CD4-positive, alpha-beta T cell treated with Interleukin-17A for 4 hours (primary cell): ENCODE measurements around the gene PTGDS.

ENCODE experiments used
- DNase-seq: peaks from one replicate; pipeline ENCODE4 v3.0.0-alpha.2; 2020; ENCODE audit warnings: mixed read lengths

PTGDS gene

GRCh38 chr9:136946228-136947027, 30.9 kb upstream of the PTGDS start:
- DNase-seq = no peak

- DNase-seq = no peak
These were observed 30.0 kb upstream of the PTGDS start for GRCh38 chr9:136947028-136947891.

GRCh38 chr9:136947955-136948510, 29.3 kb upstream of the PTGDS start:
- DNase-seq = peak; percentile 36

DNA sequence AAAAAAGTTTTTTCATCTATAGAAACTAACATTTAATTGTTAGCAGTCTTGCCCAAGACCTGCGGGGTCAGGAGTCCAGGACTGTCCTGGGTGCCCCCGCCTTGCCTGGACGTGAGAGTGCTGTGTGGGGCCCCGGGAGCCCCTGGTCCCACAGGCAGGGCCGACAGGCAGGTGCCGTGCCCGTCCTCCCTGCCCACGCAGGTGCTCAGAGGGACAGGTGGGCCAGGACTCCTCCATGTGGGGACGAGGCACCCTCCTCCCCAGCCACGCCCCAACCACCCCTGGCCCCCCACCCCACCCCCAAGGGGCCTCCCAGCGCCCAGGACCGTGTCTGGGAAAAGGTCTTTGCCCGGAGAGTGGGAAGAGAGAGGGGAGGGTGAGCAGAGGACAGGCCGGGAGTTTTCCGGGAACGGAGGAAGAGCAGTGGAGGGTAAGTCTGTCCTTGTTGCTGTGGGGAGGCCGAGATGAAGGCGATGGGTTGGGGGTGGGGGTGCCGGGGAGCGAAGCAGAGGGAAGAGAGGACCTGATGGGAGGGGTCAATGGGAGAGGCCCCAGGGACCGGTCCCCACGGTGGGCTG, 28.0 kb upstream of the PTGDS start:
- DNase-seq = no peak

- peak; percentile 97 for DNase-seq
These were observed 27.3 kb upstream of the PTGDS start for GRCh38 chr9:136949817-136950655.

- DNase-seq = no peak
These were observed 26.5 kb upstream of the PTGDS start for GRCh38 chr9:136950656-136951276.

GRCh38 chr9:136951541-136952320, 25.6 kb upstream of the PTGDS start, which contains the start of gene LCN12:
TSS of gene LCN12 (plus strand) at chr9:136952273. CDS start at chr9:136952328, 55 bp downstream.
- no peak for DNase-seq

DNA sequence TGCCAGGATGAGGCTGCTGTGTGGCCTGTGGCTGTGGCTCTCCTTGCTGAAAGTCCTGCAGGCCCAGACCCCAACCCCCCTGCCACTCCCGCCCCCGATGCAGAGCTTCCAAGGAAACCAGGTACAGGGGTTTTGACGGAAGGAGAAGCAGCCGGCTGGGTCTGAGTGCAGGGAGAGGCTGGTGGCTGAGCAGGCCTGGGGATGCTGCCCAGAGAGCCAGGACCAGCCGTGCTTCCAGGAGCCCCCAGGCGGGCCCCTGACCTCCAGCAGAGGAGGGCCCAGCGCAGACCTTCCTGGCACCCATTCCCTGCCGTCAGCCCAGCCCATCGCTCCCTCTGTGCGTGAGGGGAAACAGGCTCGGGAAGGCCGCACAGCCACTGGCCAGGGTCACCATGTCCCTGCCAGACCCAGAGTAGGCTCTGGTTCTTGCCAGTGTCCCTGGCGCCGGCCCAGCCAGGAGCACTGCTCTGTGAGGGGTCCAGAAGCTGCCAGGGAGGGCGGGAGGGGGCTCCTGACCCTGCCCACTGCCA, 24.9 kb upstream of the PTGDS start:
- no peak for DNase-seq

- no peak for DNase-seq
These were observed 24.2 kb upstream of the PTGDS start for GRCh38 chr9:136952876-136953770.

GRCh38 chr9:136953771-136954269, 23.5 kb upstream of the PTGDS start:
- DNase-seq = no peak

DNA sequence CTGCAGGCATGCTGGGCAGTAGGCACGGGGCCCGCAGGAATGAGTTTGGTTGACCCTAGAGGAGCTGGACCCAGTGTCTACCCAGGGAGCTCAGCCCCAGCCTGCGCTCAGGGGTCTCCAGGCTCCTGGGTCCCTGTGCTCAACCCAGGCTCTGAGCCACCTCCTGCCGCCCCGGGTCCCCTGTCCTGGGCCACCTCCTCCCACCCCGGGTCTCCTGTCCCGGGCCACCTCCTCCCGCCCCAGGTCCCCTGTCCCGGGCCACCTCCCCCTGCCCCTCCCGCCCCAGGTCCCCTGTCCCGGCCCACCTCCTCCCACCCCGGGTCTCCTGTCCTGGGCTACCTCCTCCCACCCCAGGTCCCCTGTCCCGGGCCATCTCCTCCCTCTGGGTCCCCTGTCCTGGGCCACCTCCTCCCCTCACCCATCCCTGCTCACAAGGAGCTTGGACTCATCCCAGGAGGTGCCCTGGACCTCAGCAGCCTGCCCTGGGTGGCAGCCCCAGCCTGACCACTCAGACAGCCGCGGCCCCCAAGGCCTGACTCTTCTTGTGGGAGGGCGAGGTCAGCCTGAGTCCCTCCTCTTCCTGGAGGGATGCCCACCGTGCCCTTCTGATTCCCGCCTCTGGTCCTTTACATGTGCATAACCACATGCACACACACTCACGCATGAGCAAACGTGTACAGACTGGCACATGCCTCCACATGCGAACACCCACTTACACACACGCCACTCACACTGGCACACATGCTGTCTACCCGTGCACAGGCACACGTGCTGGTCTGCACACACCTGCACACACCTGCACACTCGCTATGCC, 22.8 kb upstream of the PTGDS start:
- no peak for DNase-seq

DNA sequence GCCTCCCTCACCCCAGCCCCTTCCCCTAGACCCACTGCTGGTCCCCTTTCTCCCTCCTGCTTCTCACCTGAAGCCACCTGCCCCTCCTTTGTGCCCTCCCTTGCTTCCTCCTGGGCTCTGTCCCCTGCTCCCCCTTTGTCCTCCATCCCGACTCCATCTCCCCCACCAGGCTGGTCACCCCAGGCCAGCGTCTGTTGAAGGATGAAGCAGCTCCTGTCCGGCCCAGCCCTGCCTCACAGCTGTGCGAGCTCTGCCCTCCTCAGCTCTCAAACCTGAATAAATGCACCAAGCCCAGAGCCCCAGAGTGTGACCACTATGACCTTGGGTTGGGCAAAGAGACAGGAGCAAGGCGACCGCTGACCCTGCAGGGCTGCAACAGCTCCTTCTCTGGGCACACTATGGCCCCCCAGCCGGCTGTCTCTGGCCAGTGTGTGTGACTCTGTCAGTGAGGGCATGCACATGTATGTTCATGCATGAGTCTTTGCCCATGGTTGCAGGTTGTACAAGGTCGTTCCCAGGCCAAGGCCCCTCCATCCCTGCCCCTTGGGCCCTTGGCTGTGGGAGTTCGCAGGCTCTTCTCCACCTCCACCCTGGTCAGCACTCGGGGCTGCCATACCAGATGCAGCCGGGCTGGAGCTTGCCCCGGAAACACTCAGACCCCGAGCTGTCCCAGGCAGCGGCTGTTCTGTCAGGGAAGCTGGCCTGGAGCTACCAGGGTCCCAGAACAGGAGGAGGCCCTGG, 21.9 kb upstream of the PTGDS start:
- no peak for DNase-seq

DNA sequence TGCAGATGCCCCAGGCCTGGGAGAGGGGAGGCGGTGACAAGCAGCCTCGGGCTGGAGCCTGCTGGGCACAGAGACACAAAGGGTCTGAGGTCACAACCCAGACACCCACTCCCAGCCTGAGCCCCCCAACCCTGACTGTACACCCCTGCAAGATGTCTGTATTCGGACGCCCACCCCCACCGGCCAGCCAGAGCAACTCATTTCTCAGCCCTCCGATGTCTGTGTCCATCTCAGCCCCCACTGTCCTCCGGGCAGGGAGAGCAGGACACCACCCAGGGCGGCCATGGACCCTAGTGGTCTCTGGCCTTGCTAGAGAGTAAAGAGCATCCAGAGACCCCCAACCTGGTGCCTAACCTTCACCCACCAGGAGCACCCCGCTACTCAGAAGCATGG, 21.4 kb upstream of the PTGDS start:
- DNase-seq = no peak

DNA sequence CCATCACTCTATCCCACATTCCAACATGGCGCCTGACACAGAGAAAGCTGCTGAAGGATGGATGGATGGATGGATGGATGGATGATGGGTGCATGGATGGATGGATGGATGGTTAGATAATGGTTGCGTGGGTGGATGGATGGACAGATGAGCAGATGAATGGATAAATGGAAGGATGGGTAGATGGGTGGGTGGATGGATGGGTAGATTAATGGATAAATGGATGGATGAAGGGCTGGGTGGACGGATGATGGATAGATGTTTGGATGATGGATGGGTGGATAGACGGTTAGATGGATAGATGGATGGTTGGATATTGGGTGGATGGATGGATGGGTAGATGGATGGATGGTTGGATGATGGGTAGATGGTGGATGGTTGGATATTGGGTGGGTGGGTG, 20.7 kb upstream of the PTGDS start:
- DNase-seq = no peak

GRCh38 chr9:136957461-136957860, 19.8 kb upstream of the PTGDS start:
- DNase-seq = no peak

- no peak for DNase-seq
These were observed 19.4 kb upstream of the PTGDS start for GRCh38 chr9:136957901-136958300.

GRCh38 chr9:136958473-136958872, 18.8 kb upstream of the PTGDS start:
- no peak for DNase-seq
